Measurements from ENCODE around the gene HEPN1. TPM values are rescaled to one million over a fixed set of nuclear protein-coding genes. Genes with fewer than 3 reads are reported as not detected.

HEPN1 gene
- polyA plus RNA-seq, 1 donor from 2014 or later = not detected

DNA sequence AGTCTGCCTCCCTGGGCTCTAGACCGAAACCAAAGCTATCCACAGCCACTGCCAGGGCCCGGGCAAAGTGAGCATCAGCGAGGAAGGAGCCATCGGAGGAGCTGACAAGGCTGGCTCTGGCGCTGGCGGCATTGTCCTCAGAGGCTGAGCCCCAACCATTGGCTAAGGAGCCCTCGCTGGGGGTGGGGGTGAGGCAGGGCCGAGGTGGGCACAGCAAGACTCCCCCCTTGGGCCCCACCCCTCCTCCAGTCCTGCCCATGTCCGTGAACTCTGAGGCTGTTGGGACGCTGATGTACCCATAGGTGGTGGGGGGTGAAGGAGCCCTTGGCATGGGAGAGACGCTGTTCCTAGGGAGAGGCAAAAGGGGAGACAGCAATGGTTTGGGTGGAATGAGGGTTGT lies 32.6 kb upstream of the HEPN1 start:
- TF ChIP-seq REST (IDR thresholded peaks at IDR 0.05; ENCODE audit: borderline replicate concordance) (no peak), POLR2AphosphoS5 (IDR thresholded peaks at IDR 0.05) (no peak), EZH2 (IDR thresholded peaks at IDR 0.05; ENCODE audit: borderline replicate concordance, insufficient read depth, low read length, poor library complexity, severe bottlenecking) (no peak), CTCF (IDR thresholded peaks at IDR 0.05; ENCODE audit: poor library complexity, severe bottlenecking) (no peak), EP300 (conservative IDR thresholded peaks at IDR 0.05; ENCODE audit: poor library complexity, severe bottlenecking) (no peak)
- no peaks in the 10 kb centered on the region for H4K20me1 ChIP-seq (ENCODE audit: insufficient read depth)
- H3K36me3 ChIP-seq (ENCODE audit: insufficient read depth, low read length) = no peaks in the 10 kb centered on the region
- H3K9ac ChIP-seq (ENCODE audit: low read length) = no peak overlapping the region
- H3F3A ChIP-seq (ENCODE audit: insufficient read depth, low read length, poor library complexity, severe bottlenecking) = no peaks in the 10 kb centered on the region
- H3K27ac ChIP-seq (ENCODE audit: low read length) = no peak overlapping the region
- no peak overlapping the region for H3K4me2 ChIP-seq (ENCODE audit: low read length)
- no peak overlapping the region for H3K4me3 ChIP-seq (ENCODE audit: low read length)
- no peaks in the 10 kb centered on the region for H3K27me3 ChIP-seq (ENCODE audit: insufficient read depth, low read depth, low read length)
- no peak overlapping the region for H2AFZ ChIP-seq (ENCODE audit: low read depth, low read length)
- no peaks in the 10 kb centered on the region for H3K9me2 ChIP-seq (ENCODE audit: insufficient read depth, low read length)
- H3K9me3 ChIP-seq (ENCODE audit: low read length) = no peaks in the 10 kb centered on the region
- H3K79me2 ChIP-seq (replicated peaks; ENCODE audit: insufficient read depth, low read length) = no peaks in the 10 kb centered on the region

GRCh38 chr11:124886978-124887666 lies 31.9 kb upstream of the HEPN1 start:
- Histone ChIP-seq H4K20me1 (ENCODE audit: insufficient read depth) (no peaks in the 10 kb centered on the region), H3K36me3 (ENCODE audit: insufficient read depth, low read length) (no peaks in the 10 kb centered on the region)
- TF ChIP-seq EZH2 (IDR thresholded peaks at IDR 0.05; ENCODE audit: borderline replicate concordance, insufficient read depth, low read length, poor library complexity, severe bottlenecking) (no peak), CTCF (IDR thresholded peaks at IDR 0.05; ENCODE audit: poor library complexity, severe bottlenecking) (no peak), REST (IDR thresholded peaks at IDR 0.05; ENCODE audit: borderline replicate concordance) (no peak), SMC3 (conservative IDR thresholded peaks at IDR 0.05; ENCODE audit: poor library complexity) (no peak)

More at GRCh38 chr11:124886978-124887666, 31.9 kb upstream of the HEPN1 start:
- Histone ChIP-seq H3K4me2 (ENCODE audit: low read length) (no peak overlapping the region), H3K27me3 (ENCODE audit: insufficient read depth, low read depth, low read length) (no peaks in the 10 kb centered on the region), H2AFZ (ENCODE audit: low read depth, low read length) (no peak overlapping the region), H3F3A (ENCODE audit: insufficient read depth, low read length, poor library complexity, severe bottlenecking) (no peaks in the 10 kb centered on the region), H3K27ac (ENCODE audit: low read length) (no peak overlapping the region), H3K79me2 (replicated peaks; ENCODE audit: insufficient read depth, low read length) (no peaks in the 10 kb centered on the region), H3K9me3 (ENCODE audit: low read length) (no peaks in the 10 kb centered on the region), H3K4me3 (ENCODE audit: low read length) (no peak overlapping the region), H3K9ac (ENCODE audit: low read length) (no peak overlapping the region), H3K9me2 (ENCODE audit: insufficient read depth, low read length) (no peaks in the 10 kb centered on the region)
